ENCODE measurements around the gene SOCS4.
"Not testable (repeated sequence)": the region's sequence is repeated elsewhere in the genome, so short reads cannot be mapped to it uniquely, and the experiment has no call there.

The SOCS4 gene

DNA sequence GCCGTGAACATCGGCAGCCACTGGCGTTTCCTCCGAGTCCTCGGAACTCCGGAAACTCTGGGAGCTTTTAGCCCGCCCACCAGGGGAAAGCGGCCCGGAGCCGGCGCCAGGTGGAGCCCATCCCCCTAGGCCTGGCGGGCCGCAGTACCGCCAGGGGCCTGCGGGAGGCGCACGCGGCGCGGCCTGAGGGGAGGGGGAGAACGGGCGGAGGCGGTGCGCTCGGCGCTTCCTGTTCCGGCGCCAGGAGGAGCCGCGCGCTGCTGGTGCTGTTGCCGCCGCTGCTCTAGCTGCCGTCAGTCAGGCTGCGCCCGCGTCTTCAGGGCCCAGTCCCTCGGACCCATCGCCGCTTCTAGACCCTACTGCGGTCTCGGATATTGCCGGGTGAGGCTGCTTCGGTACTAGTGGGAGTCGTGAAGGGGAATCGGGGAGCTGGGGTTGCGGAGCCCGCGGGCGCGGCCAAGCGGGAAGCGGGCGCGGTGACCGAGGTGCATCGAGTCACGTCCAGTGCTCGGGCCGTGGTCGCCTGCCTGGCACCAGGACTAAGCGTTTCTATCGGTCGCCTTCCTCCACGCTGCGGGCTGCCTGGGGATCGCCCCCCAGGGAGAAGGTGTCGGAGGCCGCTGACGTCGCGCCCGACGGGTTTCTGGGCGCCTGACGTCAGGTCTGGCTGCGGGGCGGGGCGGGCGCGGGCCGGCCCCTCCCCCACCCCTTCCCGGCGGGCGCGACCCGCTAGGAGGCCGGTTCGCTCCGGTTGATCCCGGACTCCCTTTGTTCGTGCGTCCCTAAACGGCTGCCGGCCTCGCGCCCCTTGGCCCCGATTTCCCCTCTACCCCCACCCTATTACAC lies 24.6 kb downstream of the SOCS4 start, which contains the start of gene MAPK1IP1L:
MAPK1IP1L (plus strand) TSS at position 225 of the 846 bp plus-strand sequence. CDS start 10,037 bp downstream, outside the sequence.
- DNase-seq (ENCODE audit: low spot score), result peak; percentile 90

DNA sequence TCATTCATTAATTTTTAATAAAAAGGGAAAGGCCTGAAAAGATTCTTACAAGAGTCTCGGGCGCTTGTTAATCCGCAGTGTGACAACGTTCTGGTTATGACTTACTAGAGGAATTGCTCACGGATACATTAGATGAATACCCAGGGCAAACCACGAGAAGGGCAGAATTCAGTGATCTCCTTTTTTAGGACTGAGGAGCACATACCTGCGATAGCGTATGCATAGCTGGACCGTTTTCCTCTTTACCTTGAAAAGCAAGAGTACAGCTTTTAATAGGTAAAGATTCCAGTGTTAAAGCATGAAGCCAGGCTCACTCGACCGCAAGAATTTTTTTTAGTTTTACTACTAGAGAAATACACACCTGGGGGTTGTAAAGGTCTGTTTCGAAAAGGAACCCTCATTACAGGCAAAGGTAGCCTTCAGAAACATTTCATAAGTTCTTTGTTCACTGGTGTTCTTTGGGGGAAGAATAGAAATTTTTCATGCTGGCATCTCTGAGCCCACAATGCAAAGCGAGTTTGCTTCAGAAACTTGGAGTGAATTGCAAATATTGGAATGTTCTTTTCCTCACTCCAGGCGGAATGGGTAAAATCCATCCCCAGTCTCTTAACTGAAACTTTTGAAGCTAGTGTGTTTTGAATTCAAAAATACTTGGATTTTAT lies 25.4 kb downstream of the SOCS4 start:
- no peak for DNase-seq (ENCODE audit: low spot score)

- DNase-seq (ENCODE audit: low spot score), result no peak
Measured at GRCh38 chr14:55053018-55053417, 26.0 kb downstream of the SOCS4 start.

- no peak for DNase-seq (ENCODE audit: low spot score)
Measured at GRCh38 chr14:55053500-55053899, 26.5 kb downstream of the SOCS4 start.

DNA sequence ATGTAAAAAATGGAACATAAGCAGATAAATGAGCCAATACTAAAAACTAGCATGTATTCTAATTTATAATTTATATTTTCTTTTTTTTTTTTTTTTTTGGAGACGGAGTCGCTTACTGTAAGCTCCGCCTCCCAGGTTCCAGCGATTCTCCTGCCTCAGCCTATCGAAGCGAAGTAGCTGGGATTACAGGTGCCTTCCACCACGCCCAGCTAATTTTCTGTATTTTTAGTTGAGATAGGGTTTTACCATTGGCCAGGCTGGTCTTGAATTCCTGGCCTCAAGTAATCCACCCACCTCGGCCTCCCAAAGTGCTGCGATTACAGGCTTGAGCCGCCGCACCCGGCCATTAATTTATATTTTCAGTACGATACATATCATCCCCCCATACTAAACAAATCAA lies 27.1 kb downstream of the SOCS4 start:
- no peak for DNase-seq (ENCODE audit: low spot score)

- DNase-seq (ENCODE audit: low spot score), result no peak
Measured at GRCh38 chr14:55057919-55058318, 30.9 kb downstream of the SOCS4 start.

DNA sequence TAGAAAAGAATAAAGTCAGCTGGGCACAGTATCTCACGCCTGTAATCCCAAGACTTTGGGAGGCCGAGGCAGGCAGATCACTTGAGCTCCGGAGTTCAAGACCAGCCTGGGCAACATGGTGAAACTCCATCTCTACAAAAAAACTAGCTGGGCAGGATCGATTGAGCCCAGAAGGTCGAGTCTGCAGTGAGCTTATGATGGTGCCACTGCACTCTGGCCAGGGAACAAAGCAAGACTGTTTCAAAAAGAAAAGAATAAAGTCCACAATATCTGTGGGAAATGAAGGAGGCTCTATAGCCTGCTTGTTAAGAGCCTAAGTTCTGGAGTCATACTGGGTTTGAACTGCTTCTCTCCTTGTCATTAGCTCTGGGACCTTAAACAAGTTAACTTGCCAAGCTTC lies 32.3 kb downstream of the SOCS4 start:
- DNase-seq (ENCODE audit: low spot score), result no peak

DNA sequence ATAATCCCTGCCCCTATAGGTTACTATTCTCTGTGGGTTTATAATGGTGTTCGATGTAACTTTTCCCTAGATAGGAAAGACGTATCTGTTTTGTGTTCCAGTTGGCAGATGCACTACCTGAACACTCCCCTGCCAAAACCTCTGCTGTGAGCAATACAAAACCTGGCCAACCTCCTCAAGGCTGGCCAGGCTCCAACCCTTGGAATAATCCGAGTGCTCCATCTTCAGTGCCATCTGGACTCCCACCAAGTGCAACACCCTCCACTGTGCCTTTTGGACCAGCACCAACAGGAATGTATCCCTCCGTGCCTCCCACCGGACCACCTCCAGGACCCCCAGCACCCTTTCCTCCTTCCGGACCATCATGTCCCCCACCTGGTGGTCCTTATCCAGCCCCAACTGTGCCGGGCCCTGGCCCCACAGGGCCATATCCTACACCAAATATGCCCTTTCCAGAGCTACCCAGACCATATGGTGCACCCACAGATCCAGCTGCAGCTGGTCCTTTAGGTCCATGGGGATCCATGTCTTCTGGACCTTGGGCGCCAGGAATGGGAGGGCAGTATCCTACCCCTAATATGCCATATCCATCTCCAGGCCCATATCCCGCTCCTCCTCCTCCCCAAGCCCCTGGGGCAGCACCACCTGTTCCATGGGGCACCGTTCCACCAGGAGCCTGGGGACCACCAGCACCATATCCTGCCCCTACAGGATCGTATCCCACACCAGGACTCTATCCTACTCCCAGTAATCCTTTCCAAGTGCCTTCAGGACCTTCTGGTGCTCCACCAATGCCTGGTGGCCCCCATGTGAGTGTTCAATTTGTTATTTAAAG lies 35.7 kb downstream of the SOCS4 start:
- no peak for DNase-seq (ENCODE audit: low spot score)

DNA sequence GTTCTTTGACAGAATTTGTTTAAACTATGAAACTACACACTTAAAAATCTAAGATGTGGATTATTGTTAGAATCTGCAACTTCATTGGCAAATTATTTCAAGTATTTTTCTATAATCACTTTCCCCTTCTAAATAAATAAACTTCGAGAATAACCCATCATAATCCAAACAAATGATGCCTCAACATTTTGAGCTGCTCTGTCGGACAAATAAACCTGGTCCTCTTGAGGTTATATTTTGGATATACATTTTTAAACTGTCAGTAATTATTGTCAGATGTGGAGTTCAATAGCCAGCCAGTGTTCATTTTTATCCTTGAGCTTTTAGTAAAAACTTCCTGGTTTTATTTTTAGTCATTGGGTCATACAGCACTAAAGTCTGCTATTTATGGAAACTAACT lies 37.9 kb downstream of the SOCS4 start:
- DNase-seq (ENCODE audit: low spot score), result not testable (repeated sequence)

DNA sequence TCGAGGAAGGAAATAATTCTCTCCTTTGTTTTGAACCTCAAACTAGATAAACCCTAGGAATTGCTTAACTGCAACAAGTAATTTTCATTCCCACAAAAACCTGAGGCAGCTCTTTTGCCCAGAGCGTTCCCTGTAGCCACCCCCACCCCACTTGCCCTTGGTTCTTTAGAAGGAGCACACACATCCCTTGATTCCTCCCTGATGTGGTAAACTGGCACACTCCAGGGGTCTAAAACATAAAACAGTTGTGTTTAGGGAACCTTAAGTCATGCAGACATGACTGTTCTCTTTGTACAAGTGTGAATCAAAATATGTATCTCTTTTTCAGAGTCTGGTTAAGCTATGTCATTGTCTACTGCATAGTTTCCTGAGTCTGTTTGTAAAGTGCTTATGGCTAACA lies 38.4 kb downstream of the SOCS4 start:
- DNase-seq (ENCODE audit: low spot score), result no peak

DNA sequence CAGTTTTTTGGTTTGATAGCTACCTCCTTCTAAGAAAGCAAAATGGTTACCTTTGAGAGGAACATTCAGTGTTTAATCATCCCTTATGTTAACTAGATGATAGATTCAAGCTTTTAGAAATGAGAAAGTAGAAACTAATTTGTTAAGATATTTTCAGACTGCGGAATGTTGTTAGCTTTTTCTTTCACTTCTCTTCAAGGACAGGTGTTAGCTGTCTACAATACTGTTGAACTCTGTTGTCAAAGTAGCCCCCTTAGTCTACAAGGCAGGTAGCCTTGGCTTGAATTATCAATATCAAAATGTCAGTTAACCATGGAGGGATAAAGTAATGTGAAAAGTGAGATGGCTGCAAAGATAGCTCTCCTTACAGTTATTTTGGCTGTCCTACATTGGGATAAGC lies 39.2 kb downstream of the SOCS4 start:
- no peak for DNase-seq (ENCODE audit: low spot score)

GRCh38 chr14:55070981-55071411 lies 44.0 kb downstream of the SOCS4 start:
- DNase-seq (ENCODE audit: low spot score), result no peak

DNA sequence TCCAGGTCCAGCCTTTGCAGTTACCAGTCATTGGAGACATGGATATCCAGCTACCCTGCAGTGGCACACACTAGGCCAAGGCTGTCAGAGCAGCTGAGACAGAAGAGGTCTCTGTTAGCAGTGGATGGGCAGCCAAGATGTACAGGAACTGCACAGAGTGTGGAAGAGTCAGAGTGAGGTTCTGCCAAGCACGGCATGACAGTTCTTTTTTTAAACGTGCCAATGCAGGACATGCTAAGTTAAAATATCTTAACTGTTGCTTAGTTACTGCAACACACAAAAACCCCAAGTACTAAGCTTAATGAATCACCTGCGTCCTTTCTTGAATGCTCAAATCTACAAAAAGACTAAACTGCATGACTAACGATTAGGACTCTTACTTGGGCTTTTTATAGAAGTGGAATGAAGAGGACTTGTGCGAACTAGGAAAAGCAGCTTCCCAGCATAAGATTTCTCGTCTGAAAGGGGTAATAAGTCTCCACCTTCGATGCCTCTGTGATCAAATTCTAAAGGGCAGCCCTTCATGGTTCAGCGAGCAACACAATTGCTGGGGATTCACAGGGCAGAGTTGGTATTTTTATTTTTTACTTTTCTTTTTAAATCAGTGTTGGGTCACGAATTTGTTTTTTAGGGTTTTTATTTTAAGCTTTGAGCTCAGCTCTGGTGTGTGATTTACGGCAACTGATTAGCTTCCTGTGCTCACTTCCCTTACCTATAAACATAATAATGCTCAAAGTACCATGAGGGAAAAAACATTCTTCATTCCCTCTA lies 45.0 kb downstream of the SOCS4 start:
- DNase-seq (ENCODE audit: low spot score), result peak; percentile 46

DNA sequence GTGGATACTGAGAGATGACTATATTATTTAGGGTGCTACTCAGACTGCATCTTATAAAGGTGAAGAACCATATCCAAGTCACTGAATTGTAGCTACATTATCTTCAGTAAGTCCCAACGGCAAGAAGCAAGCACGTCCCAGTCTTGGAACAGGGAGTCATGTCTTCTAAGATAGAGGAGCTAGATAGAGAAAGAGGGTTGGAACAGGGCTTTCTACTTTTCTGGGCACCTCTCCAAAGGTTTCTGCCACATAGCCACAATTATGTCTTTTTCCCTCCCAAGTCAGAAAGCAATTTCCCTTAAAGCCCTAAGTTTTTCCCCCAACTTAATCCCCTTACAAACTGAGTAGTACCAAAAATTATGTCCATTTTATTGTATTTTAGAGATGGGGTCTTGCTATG lies 46.8 kb downstream of the SOCS4 start:
- DNase-seq (ENCODE audit: low spot score), result no peak

GRCh38 chr14:55074662-55075061 lies 47.6 kb downstream of the SOCS4 start:
- DNase-seq (ENCODE audit: low spot score), result no peak

DNA sequence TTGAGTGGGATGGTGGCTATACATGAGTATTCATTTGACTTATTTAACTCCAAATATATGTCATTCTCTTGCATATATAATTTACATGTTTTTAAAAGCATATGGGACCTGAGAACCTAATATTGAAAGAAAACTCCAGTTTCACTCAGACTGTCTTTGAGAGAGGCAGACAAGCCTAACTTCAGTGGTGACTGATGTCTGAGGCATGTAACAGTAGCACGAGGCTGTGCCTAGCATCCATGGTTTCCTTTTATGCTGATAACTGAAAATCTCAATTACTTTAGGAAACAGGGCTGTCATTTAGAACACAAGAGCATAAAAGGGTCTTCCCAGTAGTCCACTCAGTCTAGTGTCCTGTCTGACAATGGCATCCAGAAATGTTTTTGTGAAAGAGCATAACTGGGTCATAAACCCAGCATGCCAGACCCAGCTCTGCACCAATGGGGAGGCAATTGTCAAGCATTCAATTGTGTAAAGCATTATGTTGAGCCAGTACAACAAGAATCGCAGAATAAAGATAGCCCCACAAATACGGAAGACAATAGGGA lies 48.7 kb downstream of the SOCS4 start:
- no peak for DNase-seq (ENCODE audit: low spot score)

GRCh38 chr14:55077170-55078151 lies 50.4 kb downstream of the SOCS4 start:
- DNase-seq (ENCODE audit: low spot score), result no peak

DNA sequence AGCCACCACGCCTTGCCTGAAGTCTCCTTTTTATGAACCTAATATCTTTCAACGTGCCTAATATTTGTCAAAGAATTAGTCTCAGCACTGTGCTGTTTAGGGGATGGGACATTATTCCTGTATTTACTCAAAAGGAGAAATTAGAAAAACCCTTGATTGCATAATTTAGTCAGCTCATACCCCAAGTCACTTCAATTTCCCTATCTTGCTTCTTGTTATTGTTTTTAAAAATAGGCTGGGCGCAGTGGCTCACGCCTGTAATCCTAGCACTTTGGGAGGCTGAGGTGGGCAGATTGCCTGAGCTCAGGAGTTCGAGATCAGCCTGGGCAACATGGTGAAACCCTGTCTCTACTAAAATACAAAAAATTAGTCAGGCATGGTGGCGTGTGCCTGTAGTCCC lies 52.9 kb downstream of the SOCS4 start:
- not testable (repeated sequence) for DNase-seq (ENCODE audit: low spot score)

GRCh38 chr14:55084401-55085059 lies 57.5 kb downstream of the SOCS4 start:
- no peak for DNase-seq (ENCODE audit: low spot score)
